ENCODE results near the gene GPR162.
A peak's percentile ranks its signal among the peaks of the same experiment; 100 is the strongest.

Gene GPR162

GRCh38 chr12:6787309-6787708 lies 34.3 kb upstream of the GPR162 start:
- DNase-seq: no peak

GRCh38 chr12:6788972-6789924 lies 32.4 kb upstream of the GPR162 start, which contains the start of gene CD4:
CD4 (plus strand) TSS chr12:6789528; CDS start chr12:6800139, 10,611 bp downstream.
- DNase-seq: peak; percentile 84 to 87

GRCh38 chr12:6790496-6791150 lies 31.0 kb upstream of the GPR162 start:
- peak; percentile 54 to 62 for DNase-seq

- peak; percentile 43 to 58 for DNase-seq
Observed at GRCh38 chr12:6791931-6792520, 29.6 kb upstream of the GPR162 start.

GRCh38 chr12:6792522-6793201 lies 29.0 kb upstream of the GPR162 start:
- peak in 1 of 2 experiments; percentile 46 for DNase-seq

- no peak for DNase-seq
Observed at GRCh38 chr12:6795088-6795487, 26.5 kb upstream of the GPR162 start.

DNA sequence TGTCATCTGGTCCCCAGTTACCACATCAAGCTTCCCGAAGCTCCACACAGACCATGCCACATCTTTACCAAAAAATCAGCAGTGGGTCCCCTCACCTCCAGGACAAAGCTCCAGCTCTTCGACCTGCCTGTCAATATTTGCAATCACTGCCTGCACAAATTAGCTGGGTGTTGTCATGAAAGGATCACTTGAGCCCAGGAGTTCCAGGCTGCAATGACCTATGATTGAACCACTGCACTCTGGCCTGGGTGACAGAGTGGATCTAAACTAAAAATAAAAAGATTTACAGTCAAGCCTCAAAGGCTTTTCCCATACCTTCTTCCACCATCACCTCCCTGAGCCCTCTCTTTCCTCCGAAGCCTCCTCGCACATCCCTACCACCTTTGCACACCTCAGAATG lies 25.0 kb upstream of the GPR162 start:
- no peak for DNase-seq

DNA sequence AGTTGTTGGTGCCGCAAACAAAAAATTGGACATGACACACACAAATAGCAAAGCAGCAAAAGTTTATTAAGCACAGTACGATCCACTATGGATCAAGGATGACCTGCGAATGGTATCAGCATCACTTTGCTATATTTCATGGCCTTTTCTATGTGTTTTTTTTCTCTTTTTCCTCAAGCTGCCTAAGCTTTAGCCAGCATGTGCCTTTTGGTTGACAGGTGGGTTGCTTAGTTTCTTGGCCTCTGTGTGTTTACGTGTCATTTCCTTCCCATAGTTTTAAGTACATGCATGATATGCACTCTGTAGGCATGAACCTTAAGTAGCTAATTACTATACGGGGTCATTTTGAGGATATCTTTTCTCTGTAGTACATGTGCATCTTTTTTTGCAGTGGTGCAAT lies 22.5 kb upstream of the GPR162 start:
- DNase-seq: no peak

DNA sequence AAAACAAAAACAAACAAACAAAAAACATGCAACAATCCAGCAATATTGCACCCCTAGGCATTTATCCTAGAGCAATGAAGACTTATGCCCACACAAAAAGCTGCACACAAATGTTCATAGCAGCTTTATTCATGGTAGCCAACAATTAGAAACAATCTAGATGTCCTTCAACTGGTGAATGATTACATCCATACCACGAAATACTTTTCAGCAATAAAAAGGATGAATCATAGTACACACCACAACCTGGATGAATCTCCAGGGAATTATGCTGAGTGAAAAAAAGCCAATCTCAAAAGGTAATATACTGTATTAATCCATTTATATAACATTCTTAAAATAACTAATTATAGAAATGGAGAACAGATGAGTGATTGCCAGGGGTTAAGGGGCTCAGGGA lies 14.5 kb upstream of the GPR162 start:
- DNase-seq: no peak

GRCh38 chr12:6809056-6809455 lies 12.6 kb upstream of the GPR162 start:
- no peak for DNase-seq

- DNase-seq: no peak
Observed at GRCh38 chr12:6810758-6811157, 10.9 kb upstream of the GPR162 start.

DNA sequence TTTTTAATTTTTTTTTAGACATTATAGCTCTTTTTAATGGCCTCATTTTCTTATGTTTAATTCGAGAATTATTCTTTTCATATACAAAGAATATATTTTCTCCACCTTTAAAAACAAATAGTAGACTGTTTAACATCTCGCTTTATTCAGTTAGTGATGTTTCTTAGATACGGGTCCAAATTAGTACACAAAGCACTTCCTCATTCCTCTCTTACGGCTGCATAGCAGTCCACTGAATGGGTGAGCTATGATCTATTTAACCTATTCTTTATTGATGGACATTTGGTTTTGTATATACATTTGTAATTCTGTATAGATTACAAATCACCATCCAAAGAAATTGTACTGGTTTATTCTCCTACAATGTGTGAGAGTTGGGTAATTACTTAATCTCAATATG lies 8.3 kb upstream of the GPR162 start:
- no peak for DNase-seq

DNA sequence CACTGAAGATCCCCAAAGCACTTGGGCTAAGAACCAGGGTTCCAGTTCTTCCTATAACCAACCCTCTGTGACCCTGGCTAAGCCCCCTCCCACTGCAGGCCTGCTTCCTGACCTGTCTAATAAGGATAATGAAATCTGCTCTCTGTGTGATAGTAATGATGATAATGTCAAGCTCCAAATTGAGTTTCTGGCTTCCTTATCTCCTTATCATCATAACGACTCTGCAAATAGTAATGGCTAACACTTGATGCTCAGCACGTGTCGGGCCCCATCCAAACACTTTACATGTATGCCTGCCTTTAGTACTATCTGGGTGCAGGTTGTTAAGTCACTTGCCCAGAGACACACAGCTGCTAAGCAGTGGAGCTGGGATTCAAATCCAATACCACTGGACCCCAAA lies 5.0 kb upstream of the GPR162 start:
- DNase-seq: no peak

GRCh38 chr12:6817098-6817497 lies 4.5 kb upstream of the GPR162 start:
- no peak for DNase-seq

- DNase-seq: no peak
Observed at GRCh38 chr12:6817662-6818157, 3.9 kb upstream of the GPR162 start.

DNA sequence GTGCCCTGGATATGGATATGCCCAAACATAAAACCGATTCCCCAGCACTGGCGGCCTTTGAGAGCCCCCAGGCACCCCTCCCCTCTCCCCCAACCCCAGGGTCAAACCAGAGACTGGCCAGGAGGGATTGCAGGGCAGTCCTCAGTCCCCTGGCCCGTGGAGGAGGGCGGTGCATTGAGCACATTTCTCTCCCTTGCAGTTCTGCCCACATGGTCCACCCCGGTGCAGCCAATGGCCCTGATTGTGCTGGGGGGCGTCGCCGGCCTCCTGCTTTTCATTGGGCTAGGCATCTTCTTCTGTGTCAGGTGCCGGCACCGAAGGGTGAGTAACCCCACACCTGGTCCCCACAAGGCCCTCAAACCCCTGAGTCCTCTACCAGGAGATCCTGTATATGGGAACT lies 3.4 kb upstream of the GPR162 start:
- DNase-seq: no peak

DNA sequence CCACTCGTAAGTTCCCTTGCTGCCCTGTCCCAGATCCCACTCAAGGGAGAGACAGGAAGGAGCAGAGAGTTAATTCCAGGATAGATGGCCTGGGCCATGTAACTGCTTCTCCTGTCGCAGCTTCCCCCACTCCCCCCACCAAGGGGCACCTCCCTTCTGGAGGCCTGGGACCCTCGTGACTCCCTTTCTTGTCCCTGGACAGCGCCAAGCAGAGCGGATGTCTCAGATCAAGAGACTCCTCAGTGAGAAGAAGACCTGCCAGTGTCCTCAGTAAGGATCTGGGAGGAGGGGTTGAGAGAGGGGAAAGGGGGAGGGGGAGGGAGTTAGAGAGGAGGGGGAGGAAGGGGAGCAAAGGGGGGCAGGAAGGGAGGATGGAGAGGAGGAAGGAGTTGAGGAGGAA lies 3.0 kb upstream of the GPR162 start:
- no peak for DNase-seq

DNA sequence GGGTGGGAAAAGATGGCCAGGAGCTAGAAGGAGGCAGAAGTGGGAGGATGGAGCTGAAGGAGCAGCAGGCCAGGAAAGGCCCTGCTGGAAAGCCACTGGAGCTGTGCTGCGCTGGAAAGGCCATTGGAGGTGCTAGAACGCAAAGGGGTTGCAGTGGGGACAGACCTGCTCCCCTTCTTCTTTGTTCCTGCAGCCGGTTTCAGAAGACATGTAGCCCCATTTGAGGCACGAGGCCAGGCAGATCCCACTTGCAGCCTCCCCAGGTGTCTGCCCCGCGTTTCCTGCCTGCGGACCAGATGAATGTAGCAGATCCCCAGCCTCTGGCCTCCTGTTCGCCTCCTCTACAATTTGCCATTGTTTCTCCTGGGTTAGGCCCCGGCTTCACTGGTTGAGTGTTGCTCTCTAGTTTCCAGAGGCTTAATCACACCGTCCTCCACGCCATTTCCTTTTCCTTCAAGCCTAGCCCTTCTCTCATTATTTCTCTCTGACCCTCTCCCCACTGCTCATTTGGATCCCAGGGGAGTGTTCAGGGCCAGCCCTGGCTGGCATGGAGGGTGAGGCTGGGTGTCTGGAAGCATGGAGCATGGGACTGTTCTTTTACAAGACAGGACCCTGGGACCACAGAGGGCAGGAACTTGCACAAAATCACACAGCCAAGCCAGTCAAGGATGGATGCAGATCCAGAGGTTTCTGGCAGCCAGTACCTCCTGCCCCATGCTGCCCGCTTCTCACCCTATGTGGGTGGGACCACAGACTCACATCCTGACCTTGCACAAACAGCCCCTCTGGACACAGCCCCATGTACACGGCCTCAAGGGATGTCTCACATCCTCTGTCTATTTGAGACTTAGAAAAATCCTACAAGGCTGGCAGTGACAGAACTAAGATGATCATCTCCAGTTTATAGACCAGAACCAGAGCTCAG lies 2.3 kb upstream of the GPR162 start:
- no peak for DNase-seq

- DNase-seq: no peak
Observed at GRCh38 chr12:6820166-6820565, 1.5 kb upstream of the GPR162 start.

DNA sequence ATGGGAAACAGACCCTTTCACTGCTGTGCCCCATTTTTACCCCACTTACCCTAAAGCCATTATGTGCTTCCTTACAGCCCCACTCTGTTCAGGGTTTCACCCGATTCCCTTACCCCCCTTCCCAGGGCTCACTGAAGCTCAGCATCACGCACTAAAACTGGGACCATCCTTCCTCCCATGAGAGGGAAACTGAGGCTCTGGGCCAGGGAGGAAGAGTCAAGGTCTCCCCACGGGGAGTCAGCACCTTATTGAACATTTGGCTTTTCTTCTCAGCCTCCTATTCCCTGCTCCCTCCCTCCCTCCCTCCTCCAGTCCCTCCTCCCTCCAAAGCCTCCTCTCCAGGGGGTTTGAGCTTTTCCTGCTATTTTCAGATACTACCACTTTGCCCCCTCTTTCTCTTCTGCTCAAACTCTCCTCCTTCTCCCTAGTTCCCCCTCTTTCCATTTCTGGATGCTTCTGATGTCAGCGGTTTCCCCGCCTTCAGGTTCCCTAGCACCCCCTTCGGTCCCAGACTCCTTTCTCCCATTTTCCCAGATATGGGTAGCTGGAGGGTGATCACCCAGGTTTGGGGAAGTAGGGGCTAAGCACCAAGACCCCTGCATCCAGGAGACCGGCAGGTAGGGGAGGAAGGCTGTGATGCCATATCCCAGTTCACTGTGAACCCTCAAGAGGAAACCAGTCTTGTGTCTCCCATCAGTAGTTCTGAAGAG lies 960 bp downstream of the GPR162 start:
- DNase-seq: no peak

Data from activated T-cell treated with anti-CD3 and anti-CD28 coated beads, Interleukin-2, amount 50 U/mL, for 48 hours (primary cell).